Measurements from ENCODE around the gene ALG8.

ALG8 gene

DNA sequence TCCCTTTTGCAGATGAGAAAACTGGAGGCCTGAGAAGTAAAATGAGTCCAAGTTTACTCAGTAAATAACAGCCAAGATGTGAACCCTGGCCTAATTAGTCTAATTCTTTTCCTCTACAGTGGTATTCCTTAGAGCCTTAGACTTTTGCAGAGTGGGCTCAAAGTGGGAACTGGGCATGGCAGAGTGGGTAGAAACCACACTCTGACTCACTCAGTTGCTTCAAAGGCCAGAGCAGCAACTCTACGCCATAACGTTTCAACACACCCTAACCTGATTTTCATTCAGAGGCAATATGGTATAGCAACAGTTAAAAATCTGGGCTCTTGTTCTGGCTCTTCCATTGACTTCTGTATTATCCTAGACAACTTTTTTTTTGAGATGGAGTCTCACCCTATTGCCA, 73.0 kb downstream of the ALG8 start:
- TF ChIP-seq, protein P1, sequence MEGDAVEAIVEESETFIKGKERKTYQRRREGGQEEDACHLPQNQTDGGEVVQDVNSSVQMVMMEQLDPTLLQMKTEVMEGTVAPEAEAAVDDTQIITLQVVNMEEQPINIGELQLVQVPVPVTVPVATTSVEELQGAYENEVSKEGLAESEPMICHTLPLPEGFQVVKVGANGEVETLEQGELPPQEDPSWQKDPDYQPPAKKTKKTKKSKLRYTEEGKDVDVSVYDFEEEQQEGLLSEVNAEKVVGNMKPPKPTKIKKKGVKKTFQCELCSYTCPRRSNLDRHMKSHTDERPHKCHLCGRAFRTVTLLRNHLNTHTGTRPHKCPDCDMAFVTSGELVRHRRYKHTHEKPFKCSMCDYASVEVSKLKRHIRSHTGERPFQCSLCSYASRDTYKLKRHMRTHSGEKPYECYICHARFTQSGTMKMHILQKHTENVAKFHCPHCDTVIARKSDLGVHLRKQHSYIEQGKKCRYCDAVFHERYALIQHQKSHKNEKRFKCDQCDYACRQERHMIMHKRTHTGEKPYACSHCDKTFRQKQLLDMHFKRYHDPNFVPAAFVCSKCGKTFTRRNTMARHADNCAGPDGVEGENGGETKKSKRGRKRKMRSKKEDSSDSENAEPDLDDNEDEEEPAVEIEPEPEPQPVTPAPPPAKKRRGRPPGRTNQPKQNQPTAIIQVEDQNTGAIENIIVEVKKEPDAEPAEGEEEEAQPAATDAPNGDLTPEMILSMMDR (conservative IDR thresholded peaks at IDR 0.05; ENCODE audit: low read depth, low read length): no peak
- DNase-seq (ENCODE audit: low read depth): no peak
- no peak overlapping the region for H3K4me3 ChIP-seq (ENCODE audit: low read length)

DNA sequence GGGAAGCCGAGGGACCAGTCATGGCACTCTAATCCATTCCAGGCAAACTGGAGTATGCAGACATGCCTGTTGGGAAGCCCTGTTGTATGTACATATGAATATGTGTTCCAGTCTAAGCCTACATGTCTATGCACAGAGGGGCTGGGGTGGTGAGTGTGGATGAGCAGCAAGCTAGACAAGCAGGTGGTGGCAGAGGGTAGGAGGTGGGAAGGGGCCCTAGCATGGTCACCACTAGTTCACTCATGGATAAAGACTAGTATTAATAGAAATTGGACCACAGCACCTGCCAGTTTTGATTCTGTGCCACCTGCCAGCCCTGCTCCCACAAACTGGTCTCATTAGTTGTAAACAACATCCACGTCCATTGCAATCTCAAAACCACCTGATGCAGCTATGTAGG, 74.2 kb downstream of the ALG8 start:
- no peak for DNase-seq (ENCODE audit: low read depth)
- TF ChIP-seq, protein P1 (conservative IDR thresholded peaks at IDR 0.05; ENCODE audit: low read depth, low read length): no peak

DNA sequence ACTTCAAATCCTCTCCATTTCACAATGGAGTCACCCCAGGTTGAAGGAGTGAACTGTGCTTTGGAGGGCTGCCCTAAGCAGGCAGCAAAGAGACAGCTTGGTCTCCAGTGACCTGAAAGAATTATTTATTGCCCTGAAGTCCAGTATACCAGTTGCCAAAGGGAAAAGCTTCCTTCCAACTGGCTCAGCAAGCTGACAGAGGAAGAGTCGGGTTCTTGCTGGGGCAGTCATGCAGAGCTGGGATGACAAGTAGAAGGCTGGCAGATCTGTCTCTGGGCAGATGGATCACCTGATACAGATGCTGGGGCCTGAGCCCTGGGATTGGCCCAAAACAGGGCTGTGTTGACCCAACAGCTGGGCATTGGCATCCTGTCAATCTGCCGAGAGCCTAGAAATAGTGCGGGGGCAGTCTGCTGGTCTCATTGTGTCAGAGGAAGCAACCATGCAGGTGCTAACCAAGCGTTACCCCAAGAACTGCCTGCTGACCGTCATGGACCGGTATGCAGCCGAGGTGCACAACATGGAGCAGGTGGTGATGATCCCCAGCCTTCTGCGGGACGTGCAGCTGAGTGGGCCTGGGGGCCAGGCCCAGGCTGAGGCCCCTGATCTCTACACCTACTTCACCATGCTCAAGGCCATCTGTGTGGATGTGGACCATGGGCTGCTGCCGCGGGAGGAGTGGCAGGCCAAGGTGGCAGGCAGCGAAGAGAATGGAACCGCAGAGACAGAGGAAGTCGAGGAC, 75.8 kb downstream of the ALG8 start, which contains the start of gene THRSP:
Gene THRSP, plus strand, starts transcription at position 422 of the 742 bp plus-strand sequence. Its CDS starts 21 bp downstream, at position 443.
- no peak for DNase-seq (ENCODE audit: low read depth)
- no peak within 1 kb of the TSS for H3K4me3 ChIP-seq (ENCODE audit: low read length)
- TF ChIP-seq, protein P1 (conservative IDR thresholded peaks at IDR 0.05; ENCODE audit: low read depth, low read length): no peak

More for the DNA sequence above, 74.2 kb downstream of the ALG8 start:
- no peak overlapping the region for H3K4me3 ChIP-seq (ENCODE audit: low read length)

DNA sequence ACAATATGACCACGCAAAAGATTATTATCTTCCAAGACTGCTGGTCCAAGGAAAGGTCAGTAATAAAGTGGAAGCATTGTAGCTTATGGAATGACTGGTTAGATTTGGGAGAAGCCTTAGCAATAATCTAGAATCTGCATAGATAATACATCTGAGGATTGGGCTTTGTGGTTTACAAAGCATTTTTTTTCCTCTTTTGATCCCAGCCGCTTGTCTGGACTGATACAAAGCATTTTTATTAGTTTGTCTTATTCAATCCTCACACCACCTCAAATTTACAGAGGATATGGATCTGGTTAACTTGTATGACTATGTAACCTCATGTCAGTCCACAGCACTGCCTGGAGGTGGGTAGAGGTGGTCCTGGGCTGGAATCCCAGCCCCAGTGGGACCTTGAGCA, 76.8 kb downstream of the ALG8 start:
- DNase-seq (ENCODE audit: low read depth): no peak
- H3K4me3 ChIP-seq (ENCODE audit: low read length): no peak overlapping the region
- TF ChIP-seq, protein P1 (conservative IDR thresholded peaks at IDR 0.05; ENCODE audit: low read depth, low read length): no peak

DNA sequence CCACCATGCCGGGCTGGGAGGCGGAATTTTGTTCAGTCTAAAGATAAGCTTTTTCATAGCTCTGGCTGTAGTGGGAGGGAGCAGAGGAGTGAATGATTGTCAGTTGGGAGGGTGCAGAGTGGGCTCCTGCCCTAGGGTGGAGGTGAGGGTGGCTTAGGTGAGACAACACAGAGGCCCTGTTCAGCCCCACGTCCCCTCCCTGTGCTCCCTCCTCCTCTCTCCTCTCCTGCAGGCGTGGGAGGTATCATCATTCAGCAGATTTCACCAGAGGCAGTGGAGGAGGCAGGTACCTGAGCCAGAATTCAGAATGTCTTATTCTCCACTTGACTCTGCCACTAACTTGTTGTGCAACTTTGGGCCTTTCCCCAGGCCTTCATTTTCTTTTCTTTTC, 77.5 kb downstream of the ALG8 start:
- TF ChIP-seq, protein P1 (conservative IDR thresholded peaks at IDR 0.05; ENCODE audit: low read depth, low read length): no peak
- no peak overlapping the region for H3K4me3 ChIP-seq (ENCODE audit: low read length)
- DNase-seq (ENCODE audit: low read depth): no peak

DNA sequence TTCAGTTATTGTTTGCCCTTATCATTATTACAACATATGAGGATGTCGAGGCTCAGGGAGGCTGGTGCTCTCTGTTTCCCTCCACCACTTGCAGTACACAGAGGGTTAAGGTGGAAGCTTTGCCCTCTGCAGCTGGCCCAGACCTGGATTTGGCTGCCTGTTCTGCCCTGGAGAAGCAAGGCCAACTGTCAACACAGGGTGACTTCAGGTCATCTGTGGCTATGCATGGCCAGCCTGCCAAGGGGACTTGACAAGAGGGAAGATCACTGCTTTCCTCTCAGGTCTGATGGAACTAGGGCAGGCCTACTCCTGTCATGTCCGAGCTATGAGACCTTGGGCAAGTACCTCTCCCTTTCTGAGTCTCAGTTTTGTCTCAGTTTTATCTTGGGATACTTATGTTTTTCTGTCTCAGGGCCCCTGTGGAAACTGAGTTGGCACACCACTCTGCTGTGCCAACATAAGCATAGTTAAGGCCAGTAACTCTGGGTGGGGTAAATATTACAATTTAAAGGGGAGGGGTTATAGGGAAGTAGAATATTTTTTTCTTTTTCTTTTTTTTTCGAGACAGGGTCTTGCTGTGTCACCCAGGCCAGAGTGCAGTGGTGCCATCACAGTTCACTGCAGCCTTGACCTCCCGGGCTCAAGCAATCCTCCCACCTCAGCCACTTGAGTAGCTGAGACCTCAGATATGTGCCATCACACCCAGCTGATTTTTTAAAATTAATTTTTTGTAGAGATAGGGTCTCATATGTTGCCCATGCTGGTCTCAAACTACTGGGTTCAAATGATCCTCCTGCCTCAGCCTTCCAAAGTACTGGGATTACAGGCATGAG, 78.1 kb downstream of the ALG8 start:
- H3K4me3 ChIP-seq (ENCODE audit: low read length): no peak overlapping the region
- no peak for DNase-seq (ENCODE audit: low read depth)
- TF ChIP-seq, protein P1 (conservative IDR thresholded peaks at IDR 0.05; ENCODE audit: low read depth, low read length): no peak

Data from retinal pigment epithelial cell (primary cell).